GM19043 (cell line): Measurements from ENCODE around the gene DLGAP1.
A peak's percentile ranks its signal among the peaks of the same experiment; 100 is the strongest.

Experiments
- ATAC-seq: cut with Tn5 transposase; IDR thresholded peaks from one replicate; pipeline ENCODE4 v1.9.1; 2021; ENCODE audit warnings: low read depth; ENCODE audit not compliant: unreplicated experiment

The DLGAP1 gene

DNA sequence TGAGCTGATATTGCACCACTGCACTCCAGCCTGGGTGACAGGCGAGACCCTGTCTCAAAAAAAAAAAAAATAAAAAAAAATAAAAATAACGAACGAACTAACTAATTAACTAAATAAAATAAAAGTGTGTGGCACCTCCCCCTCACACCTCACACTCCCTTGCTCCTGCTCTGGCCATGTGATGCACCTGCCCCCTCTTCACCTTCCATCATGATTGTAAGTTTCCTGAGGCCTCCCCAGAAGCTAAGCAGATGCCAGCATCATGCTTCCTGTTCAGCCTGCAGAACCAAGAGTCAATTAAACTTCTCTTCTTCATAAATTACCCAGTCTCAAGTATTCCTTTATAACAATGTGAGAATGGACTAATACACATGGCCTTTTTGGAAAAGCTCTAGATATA is 773.0 kb downstream of the DLGAP1 start:
- ATAC-seq: no peak

DNA sequence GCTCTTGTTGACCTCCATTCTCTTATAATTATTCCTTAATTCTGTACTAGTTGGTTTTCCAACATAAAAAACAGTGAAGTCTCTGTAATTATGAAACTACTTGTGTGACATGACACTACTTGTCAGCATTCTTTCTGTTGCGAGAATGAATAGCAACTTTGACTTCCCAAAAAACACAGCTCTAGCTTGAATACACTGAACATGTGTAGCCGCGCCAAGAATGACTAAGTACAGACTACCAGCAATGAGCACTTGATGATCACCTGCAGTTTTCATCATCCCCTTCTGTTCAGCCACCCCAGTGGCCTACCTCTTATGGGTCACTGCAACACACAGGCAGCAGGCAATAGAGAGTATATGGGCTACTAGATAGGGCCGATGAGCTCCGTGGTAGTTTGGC is 775.9 kb downstream of the DLGAP1 start:
- ATAC-seq: no peak

DNA sequence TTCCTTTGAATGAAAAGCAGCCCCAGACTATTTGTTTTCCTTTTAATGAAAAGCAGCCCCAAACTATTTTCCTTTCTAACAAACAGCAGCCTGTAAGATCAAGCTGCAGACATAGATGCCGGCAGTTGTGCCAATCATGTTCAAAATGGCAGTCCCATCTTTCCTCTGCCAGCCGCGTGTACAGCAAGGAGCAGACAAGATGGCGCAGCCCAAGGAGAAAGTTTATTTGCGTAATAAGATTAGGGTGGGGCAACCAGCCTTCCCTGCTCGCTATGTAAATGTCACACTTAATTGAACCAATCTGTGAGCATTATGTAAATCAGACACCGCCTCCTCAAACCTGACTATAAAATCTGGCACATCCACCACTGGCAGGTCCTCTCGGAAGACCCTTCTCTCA is 779.1 kb downstream of the DLGAP1 start:
- ATAC-seq: no peak

DNA sequence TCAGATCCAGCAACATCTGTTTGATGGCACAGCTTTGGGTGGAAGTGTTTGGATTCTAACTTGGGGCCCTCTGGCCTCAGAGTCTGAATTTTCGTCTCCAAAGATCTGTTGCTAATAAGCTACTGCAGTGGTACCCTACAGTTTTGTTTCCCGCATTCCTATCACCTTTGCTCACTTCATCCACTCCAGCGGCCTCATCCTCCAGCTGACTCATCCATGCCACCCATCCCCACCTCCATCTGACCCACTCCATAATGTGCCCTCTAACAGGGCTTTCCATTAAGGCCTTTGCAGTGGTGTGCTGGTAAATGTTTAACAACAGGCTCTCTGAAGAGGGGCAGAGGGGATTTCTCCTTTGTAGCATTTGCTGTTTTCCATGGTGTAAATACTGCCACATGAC is 779.7 kb downstream of the DLGAP1 start:
- ATAC-seq: no peak

DNA sequence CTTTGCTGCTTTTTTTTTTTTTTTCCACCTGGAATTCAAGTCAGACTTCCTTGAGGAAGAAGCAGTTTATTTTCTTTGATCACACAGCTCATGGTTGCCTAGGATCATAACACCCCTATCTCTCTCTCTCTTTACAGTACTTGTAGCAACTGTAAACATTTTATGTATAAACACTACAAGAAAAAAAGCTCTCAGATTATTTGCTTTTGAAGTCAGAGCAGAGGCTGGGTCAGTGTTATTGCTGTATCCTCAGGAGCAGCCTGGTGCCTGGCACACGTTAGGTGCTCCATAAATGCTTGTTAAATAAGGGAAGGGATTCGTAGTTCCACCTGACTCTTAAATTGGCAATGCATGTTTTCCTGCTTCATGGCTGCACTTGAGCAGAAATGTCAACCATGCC is 783.9 kb downstream of the DLGAP1 start:
- ATAC-seq: no peak

DNA sequence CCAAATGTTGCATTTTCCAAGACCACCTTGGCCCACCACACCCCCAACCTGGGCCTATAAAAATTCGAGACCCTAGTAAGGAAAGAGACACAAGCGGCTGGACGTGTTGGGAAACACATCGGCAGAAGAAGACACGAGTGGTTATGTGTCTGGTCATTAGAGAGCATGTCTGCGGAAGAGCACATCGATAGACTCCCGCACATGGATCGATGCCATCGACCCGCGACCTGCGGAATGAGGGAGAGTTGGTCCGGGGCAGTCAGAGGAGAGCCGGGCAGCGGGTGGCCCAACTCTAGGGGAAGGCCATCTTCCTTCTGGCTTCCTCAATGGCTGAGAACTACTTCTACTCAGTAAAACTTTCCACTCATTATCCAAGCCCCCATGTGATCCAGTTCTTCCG is 785.7 kb downstream of the DLGAP1 start:
- no peak for ATAC-seq

DNA sequence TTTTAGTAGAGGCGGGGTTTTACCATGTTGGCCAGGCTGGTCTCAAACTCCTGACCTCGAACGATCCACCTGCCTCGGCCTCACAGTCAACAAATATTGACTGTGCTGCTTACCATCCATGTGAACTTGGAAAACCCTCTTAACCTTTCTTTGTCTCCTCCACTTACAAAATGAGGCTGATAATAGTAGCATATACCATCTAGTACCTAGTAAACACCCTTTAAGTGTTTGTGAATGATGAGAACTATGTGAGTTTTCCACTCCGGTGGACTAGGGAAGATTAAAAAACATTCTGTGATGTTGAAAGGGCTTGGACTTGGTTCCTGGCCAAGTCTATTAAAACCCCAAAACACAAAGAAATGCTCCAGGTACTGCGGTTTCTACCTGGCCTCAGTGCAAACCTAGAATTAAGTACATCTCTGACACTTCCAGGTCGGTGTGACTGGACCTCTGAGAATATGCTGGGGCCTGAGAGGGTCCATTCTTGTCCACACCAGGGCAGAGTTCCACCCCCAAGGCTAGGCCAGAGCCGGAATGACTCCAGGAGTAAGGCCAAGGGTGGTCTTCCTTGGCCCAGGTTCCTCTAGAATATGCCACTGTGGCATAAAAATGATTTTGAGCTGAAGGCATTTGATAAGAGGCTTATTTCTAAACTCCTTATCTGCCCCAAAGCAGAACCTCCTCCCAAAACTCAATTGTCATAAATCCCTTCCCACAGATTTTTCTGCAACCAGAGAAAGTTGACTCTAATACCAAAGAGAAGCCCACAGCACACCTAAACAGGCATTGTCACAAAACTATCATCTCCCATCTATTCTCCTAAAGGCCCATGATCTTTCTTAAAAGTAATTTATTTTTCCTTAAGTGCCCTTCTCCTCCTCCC is 787.6 kb downstream of the DLGAP1 start:
- no peak for ATAC-seq

DNA sequence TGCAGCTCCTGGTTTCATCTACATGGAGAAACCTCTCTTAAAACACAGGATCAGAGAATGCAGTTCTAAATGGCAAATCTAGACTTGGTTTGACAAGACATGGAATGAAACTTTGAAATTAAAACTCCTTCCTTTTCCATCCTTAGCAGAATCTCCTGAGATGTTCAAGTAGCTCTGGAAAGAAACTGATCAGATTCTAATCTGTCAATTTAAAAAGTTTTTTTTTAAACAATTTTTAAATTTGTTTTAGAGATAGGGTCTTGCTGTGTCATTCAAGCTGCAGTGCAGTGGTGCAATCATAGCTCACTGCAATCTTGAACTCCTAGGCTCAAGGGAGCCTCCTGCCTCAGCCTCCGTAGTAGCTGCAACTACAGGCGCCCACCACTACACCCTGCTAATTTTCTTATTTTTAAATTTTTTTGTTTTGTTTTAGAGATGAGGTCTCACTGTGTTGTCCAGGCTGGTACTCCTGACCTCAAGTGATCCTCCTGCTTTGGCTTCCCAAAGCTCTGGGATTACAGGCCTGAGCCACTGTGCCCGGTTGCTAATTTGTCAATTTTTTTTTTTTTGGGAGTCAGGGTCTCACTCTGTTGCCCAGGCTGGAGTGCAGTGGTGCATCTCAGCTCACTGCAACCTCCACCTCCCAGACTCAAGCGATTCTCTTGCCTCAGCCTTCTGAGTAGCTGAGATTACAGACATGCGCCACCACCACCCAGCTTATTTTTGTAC is 788.4 kb downstream of the DLGAP1 start:
- no peak for ATAC-seq

DNA sequence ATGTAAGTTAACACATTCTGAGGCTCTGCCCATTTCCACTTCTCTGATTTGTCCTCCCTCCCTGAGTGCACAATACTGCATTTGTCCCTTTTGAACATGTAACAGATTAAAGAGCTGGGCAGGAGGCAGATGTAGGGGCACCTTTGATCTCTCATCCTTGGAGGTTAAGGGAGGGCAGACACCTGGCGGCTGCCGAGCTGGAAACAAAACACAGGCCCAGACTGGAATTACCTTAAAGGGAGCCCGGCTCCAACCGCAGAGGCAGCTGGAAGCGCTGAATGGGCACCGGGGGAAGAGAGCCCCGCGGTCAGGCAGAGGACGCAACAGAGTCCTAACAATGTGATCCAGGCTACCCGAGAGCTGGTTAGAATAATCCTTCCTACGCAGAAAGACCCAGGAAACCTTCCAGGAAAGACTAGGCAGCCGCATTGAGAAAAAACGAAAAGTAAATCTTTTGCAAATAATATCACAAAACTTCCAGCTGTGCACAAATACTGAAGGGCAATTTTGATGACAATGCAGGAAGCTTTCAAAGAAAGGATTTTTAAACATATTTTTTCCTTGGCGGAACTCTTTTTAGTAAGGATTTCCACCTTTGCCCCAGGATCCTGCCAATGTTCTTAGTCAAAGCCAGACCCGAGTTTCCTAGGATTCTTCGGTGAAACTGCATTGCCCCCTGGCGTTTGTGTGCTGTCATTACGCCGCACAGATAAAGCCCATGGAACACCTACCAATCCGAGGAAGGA is 789.2 kb downstream of the DLGAP1 start:
- ATAC-seq: peak; percentile 74

DNA sequence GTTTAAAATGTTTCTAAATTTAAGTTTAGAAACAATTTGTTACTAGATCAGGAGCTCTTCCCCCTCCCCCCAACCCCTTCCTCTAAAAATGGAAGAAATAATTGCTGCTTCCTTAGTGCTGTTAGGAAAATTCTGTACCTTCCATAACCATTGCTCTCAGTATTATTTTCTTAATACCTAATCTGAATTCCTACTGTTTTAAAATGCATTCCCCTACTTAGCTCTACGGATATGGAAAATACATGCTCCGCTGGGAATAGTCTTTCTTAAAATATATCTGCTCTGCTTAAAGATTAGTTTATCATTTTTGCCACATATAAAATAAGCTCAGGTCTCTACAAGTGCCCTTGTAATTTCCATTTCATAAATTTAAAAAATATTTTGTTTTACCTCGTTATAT is 789.9 kb downstream of the DLGAP1 start:
- no peak for ATAC-seq

DNA sequence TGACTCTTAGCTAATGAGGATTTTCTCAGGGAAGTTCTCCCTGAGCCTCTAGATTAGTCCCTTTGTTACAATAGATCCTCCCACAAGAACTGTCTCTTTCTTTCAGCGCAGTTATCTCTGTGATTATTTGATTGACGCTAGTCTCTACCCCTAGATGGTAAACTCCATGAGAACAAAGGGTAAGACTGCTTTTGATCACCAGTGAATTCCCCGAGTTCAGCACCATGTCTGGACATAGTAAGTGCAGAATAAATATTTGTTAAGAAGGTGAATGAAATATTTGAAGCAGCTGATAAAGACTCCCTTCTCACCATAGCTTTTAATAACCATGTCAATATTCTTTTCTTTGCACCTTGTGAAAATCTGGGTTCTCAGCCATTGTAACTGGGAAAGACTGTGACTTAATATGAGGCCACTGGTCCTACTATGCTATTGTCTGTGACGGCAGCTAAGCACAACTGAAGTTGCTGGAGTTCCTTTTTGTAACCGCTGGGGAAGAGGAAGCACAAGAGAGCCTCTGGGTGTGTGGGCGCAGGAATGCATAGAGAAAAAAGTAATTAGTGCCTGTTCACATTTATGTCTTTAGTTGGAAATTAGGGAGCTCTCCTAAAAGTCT is 790.4 kb downstream of the DLGAP1 start:
- ATAC-seq: no peak

DNA sequence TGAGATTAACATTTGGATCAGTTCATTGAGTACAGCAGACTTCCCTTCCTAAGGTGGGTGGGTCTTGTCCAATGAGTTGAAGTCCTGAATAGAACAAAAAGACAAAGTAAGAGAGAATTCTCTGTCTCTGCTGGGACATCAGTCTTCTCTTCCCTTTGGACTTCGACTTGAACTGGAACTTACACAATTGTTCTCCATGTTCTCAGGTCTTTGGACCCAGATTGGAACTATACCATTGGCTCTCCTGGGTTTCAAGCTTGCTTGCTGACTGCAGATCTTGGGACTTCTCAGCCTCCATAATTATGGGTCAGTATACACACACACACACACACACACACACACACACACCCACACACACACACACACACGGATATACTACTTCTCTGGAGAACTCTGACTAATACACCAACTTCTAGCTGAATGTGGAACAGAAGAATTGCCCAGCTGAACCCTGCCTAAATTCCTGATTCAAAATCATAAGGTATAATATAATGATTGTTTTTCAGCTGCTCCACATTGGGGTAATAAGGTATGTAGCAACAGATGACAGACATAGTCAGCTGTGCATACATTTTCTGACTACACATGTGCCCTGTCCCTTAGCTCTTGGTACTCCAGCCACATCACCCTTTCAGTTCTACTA is 791.1 kb downstream of the DLGAP1 start:
- ATAC-seq: no peak

DNA sequence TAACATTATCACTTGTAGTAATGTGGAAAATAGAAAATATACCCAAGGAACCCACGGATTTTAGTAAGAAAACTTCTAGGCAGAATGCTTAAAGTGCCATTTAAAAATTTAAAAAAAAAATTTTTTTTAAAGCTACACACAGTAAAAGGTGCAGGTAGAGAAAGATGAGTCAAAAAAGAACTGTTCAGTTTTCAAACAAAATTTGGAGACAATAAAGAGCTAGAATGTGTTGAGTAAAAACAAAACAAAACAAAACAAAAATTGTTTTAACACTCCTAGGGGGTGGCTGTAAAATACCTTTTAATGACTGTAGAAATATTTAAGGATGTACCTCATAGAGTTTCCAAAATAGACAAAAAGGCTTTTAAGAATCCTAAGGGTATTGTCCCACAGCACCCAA is 793.1 kb downstream of the DLGAP1 start:
- no peak for ATAC-seq

DNA sequence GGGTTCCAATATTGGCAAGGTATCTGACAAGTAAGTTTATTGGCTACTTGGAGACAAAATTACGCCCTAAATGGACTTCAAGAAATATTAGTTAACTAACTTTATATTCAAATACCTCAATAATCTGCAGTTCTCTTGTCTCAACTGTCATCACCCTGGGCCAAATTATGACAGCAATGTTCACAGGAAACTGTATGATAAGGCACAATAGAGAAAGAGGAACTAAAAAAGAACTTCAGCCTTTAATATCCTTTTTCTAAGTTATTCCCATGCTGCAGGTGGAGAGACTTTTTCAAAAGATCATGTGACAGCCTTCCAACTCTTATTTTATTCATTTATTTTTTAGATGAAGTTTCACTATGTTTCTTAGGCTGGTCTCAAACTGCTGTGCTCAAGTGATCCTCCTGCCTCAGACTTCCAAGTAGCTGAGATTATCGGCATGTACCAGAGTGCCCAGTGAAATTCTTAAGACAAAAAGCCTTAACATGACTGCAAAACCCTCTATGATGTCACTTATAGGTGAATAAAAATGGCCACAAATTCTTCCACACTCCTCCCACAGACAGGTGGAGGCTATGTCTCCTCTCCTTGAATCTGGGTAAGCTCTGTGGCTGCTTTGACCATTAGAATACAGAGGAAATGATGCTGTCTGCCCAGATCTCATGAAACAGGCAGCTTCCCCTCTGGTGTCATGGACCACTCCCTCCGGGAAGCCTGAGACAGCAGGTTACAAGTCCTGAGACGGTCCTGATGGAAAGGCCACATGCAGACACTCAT is 794.2 kb downstream of the DLGAP1 start:
- no peak for ATAC-seq

DNA sequence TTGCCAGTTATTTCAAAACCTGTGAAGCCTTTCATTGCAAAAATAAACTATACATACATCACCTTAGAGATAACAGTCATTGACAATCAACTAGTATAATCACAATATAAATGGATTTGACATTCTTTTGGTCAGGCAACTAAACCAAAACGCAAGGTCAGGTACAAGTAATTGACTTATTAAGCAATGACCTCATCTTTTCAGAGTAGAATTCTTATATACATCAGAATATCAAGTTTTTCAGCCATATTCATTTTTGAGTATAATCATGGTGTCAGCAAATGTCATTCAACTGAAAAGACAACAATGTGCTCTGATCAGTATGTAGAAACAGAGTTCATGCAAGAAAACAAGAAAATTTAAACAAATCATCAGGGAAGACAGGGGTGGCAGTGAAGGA is 796.6 kb downstream of the DLGAP1 start:
- no peak for ATAC-seq

DNA sequence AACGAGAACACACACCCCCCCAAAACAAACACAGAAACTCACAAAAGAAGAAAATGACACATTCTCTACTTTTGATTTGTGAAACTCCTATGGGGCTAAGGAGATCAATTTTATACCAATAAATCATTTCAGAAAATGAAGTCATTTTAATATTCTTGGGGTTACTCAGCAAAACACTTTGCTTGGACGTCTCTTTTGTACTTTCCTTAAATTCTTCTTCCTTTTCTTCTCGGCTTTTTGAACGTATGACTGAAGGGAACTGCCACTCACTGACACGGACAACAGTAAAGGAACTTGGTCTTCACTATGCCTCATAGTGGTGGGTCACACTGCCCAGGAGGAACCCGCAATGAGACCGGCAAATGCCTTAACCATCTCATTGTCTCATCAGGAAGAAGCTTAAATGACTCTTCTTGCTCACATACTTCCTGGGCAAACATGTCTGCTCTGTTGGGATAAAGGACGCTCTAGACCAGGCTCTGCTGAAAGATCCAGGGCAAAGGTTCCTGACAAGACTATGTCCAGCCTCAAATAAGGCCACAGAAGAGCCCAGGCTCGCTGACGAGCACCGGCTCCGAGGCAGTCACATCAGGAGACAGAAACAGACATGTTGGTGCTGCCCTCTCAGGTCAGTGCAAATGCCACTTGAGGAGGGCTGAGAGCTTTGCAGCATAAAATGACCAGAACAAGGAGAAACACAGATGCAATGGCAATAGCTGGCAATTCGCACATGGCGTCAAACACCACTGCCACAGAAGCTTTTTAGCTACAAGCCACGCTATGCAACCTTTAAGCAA is 799.7 kb downstream of the DLGAP1 start:
- no peak for ATAC-seq

DNA sequence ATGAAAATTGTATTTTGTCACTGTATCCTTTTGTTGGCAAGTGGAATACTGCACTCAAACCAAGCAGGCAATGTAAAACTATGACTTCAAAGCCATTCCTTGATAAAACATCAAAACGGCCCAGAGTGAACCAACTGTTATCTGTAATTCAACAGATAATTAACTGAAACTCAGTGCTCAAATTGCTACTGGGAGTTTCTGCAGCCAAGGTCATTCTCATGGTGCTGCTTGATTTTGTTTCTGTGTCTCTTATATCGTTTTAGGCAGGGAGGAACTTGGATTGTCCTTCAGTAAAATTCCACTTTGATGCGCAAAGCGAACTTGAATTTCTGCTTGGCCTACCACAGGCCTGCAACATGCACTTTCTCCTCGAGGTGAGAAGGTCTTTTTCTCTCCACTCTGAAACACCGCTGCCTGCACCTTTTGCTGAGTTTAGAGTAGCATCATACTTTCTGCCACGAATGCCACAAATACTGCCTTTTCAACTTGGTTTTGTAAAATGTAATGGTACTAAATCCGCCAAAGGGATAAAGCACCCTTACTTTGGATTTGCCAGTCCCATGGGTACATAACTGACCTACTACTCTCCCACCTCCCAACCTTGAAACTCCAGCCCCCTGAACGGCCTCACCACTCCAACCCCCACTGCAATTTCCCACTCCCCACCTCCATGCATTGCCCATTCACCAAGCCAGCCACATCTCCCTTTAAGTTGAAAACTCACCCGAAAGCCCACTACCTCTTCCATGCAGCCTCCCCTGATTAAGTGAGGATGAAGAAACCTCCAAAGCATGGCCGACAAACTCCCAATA is 800.5 kb downstream of the DLGAP1 start:
- ATAC-seq: no peak

DNA sequence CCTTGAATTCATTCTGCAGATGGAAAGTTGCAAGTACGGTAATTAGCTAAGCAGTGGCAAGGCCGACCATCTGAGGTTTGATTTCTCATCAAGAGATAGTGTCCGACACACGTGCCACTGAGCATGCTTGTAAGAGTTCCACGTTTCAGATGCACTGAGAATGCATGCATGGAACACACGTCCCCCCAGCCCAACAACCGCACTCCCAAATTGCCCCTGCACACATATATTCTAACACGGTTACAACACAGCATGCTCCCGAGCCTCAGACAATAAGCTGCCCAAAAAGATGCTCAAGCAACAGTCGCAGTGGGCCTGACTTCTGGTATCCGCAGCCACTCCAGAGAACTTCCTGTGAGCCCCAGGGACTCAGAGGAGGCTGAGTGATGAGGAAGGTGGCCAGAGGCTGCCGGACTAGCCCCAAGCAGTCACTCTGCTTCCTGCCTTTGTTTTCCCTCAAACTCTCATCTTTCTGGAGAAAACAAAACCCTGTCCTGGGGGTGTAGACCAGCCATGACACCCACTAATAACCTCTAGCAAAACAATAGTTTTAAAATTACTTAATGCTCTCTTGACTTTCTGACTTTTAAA is 801.2 kb downstream of the DLGAP1 start:
- ATAC-seq: no peak
